GM23338 (cell line): ENCODE results near the gene ADD1. TPM values are rescaled to one million over a fixed set of nuclear protein-coding genes. Genes with fewer than 3 reads are reported as not detected.

Source experiments
- CREB1 ChIP-seq: fragments of 250-450 bp; sonication (Bioruptor Pico); IDR thresholded peaks from 2 replicates; pipeline ENCODE4 v1.5.0; 2020; ENCODE audit warnings: low read depth, mild to moderate bottlenecking, moderate library complexity
- EZH2 ChIP-seq: fragments of 200-600 bp; sonication (generic); IDR thresholded peaks from one replicate; pipeline ENCODE4 v1.8.0; 2017; ENCODE audit warnings: antibody characterized with exemption, mild to moderate bottlenecking, low read depth; ENCODE audit not compliant: unreplicated experiment
- EZH2phosphoT487 ChIP-seq: fragments of 200-600 bp; sonication (generic); IDR thresholded peaks from one replicate; pipeline ENCODE4 v1.8.1; 2018; ENCODE audit warnings: antibody characterized with exemption; ENCODE audit not compliant: unreplicated experiment
- JUNB ChIP-seq: IDR thresholded peaks from one replicate; pipeline ENCODE4 v1.6.1; 2016; ENCODE audit warnings: antibody characterized with exemption; ENCODE audit not compliant: unreplicated experiment
- NANOG ChIP-seq: IDR thresholded peaks from 2 replicates; pipeline ENCODE4 v1.6.1; 2016; ENCODE audit warnings: antibody characterized with exemption, borderline replicate concordance
- ZNF114 ChIP-seq: fragments of 250-450 bp; sonication (Bioruptor Pico); IDR thresholded peaks from 2 replicates; pipeline ENCODE4 v1.5.0; 2020; ENCODE audit warnings: mild to moderate bottlenecking, moderate library complexity
- polyA plus RNA-seq: library from polyadenylated mRNA; unstranded; fragments of >200 nt; fragmentation: Nextera tagmentation; extraction: Ambion mirVana; gene quantifications from 2 replicates; pipeline ENCODE4 v1.2.1, GENCODE V29; 2016
- total RNA-seq: library from RNA; depleted of rRNA; stranded (reverse); fragments of >200 nt; shearing (Covaris generic); gene quantifications from 2 replicates; pipeline ENCODE4 v1.2.3, GENCODE V29; 2014
- TF ChIP-seq, protein P1 (sequence below): fragments of 250-450 bp; sonication (Bioruptor Pico); IDR thresholded peaks from 2 replicates; pipeline ENCODE4 v1.5.0; 2020; ENCODE audit warnings: mild to moderate bottlenecking, moderate library complexity
- TF ChIP-seq, protein P2 (sequence below): IDR thresholded peaks from 2 replicates; pipeline ENCODE4 v1.6.1; 2016; ENCODE audit warnings: antibody characterized with exemption
- TF ChIP-seq, protein P3 (sequence below): IDR thresholded peaks from one replicate; pipeline ENCODE4 v1.6.1; 2018; ENCODE audit warnings: antibody characterized with exemption; ENCODE audit not compliant: unreplicated experiment

The ADD1 gene
- total and polyA plus RNA-seq, 2 experiments from 2014 or later = 126 to 144 TPM

DNA sequence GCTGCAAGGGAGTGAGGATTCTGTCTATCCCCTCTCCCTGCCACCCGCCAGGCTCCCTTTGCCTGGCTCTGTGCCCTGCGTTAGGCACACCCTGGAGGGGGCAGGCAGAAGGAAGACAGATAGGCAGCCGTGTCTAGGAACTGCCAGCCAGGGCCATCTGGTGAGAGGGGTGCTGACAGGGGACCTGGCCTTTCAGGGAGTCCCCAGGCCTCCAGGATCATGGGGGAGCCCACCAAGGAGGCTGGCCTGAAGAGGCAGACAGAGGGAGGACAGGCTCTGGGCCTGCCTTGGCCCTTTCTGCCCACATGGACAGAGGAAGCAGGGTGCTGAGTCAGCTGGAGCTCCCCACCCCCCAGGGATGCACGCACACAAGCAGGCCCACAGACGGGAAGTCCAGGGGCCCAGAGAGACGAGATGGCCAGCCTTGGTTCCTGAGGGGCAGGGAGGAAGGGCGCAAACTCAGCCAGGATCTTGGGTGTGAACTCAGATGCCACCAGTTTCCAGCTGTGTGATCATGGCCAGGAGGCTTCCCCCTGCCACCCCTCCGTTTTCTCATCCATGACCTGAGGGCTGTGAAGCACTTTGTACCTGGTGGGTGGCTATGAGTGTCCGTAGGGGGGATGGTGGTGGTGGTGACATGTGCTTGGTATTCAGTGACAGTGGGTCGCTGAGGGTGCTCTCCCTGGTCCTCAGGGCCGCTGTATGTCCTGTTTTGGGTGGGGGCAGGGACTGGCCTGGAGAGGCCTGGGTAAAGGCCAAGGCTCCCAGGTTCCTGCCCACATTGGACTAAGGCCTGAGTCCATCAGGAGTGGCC lies 49.0 kb upstream of the ADD1 start (continued):
- TF ChIP-seq, protein P1, sequence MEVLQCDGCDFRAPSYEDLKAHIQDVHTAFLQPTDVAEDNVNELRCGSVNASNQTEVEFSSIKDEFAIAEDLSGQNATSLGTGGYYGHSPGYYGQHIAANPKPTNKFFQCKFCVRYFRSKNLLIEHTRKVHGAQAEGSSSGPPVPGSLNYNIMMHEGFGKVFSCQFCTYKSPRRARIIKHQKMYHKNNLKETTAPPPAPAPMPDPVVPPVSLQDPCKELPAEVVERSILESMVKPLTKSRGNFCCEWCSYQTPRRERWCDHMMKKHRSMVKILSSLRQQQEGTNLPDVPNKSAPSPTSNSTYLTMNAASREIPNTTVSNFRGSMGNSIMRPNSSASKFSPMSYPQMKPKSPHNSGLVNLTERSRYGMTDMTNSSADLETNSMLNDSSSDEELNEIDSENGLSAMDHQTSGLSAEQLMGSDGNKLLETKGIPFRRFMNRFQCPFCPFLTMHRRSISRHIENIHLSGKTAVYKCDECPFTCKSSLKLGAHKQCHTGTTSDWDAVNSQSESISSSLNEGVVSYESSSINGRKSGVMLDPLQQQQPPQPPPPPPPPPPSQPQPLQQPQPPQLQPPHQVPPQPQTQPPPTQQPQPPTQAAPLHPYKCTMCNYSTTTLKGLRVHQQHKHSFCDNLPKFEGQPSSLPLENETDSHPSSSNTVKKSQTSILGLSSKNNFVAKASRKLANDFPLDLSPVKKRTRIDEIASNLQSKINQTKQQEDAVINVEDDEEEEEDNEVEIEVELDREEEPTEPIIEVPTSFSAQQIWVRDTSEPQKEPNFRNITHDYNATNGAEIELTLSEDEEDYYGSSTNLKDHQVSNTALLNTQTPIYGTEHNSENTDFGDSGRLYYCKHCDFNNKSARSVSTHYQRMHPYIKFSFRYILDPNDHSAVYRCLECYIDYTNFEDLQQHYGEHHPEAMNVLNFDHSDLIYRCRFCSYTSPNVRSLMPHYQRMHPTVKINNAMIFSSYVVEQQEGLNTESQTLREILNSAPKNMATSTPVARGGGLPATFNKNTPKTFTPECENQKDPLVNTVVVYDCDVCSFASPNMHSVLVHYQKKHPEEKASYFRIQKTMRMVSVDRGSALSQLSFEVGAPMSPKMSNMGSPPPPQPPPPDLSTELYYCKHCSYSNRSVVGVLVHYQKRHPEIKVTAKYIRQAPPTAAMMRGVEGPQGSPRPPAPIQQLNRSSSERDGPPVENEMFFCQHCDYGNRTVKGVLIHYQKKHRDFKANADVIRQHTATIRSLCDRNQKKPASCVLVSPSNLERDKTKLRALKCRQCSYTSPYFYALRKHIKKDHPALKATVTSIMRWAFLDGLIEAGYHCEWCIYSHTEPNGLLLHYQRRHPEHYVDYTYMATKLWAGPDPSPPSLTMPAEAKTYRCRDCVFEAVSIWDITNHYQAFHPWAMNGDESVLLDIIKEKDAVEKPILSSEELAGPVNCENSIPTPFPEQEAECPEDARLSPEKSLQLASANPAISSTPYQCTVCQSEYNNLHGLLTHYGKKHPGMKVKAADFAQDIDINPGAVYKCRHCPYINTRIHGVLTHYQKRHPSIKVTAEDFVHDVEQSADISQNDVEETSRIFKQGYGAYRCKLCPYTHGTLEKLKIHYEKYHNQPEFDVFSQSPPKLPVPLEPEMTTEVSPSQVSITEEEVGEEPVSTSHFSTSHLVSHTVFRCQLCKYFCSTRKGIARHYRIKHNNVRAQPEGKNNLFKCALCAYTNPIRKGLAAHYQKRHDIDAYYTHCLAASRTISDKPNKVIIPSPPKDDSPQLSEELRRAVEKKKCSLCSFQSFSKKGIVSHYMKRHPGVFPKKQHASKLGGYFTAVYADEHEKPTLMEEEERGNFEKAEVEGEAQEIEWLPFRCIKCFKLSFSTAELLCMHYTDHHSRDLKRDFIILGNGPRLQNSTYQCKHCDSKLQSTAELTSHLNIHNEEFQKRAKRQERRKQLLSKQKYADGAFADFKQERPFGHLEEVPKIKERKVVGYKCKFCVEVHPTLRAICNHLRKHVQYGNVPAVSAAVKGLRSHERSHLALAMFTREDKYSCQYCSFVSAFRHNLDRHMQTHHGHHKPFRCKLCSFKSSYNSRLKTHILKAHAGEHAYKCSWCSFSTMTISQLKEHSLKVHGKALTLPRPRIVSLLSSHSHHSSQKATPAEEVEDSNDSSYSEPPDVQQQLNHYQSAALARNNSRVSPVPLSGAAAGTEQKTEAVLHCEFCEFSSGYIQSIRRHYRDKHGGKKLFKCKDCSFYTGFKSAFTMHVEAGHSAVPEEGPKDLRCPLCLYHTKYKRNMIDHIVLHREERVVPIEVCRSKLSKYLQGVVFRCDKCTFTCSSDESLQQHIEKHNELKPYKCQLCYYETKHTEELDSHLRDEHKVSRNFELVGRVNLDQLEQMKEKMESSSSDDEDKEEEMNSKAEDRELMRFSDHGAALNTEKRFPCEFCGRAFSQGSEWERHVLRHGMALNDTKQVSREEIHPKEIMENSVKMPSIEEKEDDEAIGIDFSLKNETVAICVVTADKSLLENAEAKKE (CRISPR knock-in tag) = no peak
- TF ChIP-seq EZH2 (no peak), JUNB (no peak), CREB1 (no peak), EZH2phosphoT487 (no peak), NANOG (no peak), ZNF114 (CRISPR knock-in tag) (no peak)
- TF ChIP-seq, protein P2, sequence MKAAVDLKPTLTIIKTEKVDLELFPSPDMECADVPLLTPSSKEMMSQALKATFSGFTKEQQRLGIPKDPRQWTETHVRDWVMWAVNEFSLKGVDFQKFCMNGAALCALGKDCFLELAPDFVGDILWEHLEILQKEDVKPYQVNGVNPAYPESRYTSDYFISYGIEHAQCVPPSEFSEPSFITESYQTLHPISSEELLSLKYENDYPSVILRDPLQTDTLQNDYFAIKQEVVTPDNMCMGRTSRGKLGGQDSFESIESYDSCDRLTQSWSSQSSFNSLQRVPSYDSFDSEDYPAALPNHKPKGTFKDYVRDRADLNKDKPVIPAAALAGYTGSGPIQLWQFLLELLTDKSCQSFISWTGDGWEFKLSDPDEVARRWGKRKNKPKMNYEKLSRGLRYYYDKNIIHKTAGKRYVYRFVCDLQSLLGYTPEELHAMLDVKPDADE = no peak
- TF ChIP-seq, protein P3, sequence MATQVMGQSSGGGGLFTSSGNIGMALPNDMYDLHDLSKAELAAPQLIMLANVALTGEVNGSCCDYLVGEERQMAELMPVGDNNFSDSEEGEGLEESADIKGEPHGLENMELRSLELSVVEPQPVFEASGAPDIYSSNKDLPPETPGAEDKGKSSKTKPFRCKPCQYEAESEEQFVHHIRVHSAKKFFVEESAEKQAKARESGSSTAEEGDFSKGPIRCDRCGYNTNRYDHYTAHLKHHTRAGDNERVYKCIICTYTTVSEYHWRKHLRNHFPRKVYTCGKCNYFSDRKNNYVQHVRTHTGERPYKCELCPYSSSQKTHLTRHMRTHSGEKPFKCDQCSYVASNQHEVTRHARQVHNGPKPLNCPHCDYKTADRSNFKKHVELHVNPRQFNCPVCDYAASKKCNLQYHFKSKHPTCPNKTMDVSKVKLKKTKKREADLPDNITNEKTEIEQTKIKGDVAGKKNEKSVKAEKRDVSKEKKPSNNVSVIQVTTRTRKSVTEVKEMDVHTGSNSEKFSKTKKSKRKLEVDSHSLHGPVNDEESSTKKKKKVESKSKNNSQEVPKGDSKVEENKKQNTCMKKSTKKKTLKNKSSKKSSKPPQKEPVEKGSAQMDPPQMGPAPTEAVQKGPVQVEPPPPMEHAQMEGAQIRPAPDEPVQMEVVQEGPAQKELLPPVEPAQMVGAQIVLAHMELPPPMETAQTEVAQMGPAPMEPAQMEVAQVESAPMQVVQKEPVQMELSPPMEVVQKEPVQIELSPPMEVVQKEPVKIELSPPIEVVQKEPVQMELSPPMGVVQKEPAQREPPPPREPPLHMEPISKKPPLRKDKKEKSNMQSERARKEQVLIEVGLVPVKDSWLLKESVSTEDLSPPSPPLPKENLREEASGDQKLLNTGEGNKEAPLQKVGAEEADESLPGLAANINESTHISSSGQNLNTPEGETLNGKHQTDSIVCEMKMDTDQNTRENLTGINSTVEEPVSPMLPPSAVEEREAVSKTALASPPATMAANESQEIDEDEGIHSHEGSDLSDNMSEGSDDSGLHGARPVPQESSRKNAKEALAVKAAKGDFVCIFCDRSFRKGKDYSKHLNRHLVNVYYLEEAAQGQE = no peak
